Keratinocyte (primary cell): ENCODE results near the gene CPN2.

Experiments used
- CTCF ChIP-seq, 3 experiments: IDR thresholded peaks in 1 of 3; conservative IDR thresholded peaks in 1 of 3; optimal IDR thresholded peaks in 1 of 3; 2 replicates in 2 of 3; 3 replicates in 1 of 3; pipeline versions ENCODE3 to v1.5.1; 2011; ENCODE audit warnings: low read length in 3 of 3, mild to moderate bottlenecking in 3 of 3, moderate library complexity in 2 of 3, control low read depth in 1 of 3, inconsistent platforms in 1 of 3; ENCODE audit not compliant: insufficient read depth in 2 of 3; ENCODE audit errors: extremely low read depth in 1 of 3
- EZH2 ChIP-seq: IDR thresholded peaks from one replicate; pipeline ENCODE4 v1.6.1; 2012; ENCODE audit warnings: inconsistent platforms, mild to moderate bottlenecking, low read length, moderate library complexity

GRCh38 chr3:194395212-194395611 lies 44.1 kb upstream of the CPN2 start:
- TF ChIP-seq CTCF (optimal IDR thresholded peaks at IDR 0.05 in 1 of 3, IDR thresholded peaks at IDR 0.05 in 1 of 3, conservative IDR thresholded peaks at IDR 0.05 in 1 of 3; ENCODE audit: extremely low read depth in 1 of 3, insufficient read depth in 2 of 3, low read length in 3 of 3): no peak
- TF ChIP-seq EZH2: no peak
